Hair follicle dermal papilla cell (primary cell): Measurements from ENCODE around the gene WDR13. TPM values are rescaled to one million over a fixed set of nuclear protein-coding genes. Genes with fewer than 3 reads are reported as not detected.

Experiments
- small RNA-seq: library from RNA; depleted of rRNA; stranded (forward); fragments of <200 nt; gene quantifications from one replicate; pipeline ENCODE3, GENCODE V24; 2012
- total RNA-seq: library from RNA; depleted of rRNA; stranded (reverse); fragments of >200 nt; gene quantifications from 2 replicates; pipeline ENCODE4 v1.2.3, GENCODE V29; 2012

Gene WDR13
- total RNA-seq = 100 and 117 TPM in 2 replicates

DNA sequence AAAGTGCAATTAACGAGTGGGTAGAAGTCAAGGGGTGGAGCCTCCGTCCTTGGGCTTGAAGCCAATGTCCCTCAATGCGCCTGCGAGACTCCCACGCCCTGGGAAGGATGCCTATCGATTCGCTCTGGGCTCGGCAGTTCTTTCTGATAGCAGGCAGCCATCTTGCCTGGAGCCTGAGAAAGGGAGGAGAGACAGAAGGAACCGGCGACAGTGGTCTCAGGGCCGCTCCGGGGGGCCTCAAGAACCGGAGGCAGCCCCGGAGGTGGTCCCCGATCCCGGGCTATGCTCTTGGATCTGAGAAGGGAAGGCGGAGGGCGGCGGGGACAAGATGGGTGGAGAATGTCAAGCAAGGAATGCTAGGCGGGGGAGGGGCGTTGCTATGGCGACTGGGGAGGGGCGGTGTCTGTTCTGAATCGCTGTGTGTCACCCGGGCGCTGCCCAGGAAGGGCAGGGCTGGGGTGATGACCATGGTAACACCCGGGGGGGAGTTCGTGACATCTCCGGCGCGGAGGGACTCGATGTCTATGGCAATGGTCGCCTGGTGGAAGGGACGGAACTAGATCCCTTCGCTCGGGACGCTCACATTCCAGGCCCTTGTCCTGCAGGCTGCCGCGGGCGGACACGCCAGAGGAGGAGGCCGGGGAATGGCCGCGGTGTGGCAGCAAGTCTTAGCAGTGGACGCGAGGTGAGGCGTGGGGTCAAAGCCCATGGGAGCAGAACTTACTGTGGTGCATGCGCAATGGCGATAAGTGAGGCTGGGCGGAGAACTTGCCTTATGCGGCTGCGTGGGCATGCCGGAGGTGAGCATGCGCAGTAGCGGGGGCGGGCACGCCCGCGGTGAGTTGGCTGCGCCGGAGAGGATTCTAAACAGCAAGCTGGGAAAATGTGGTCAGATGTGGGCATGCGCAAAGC, at the start of gene WDR13:
WDR13 (plus strand) TSS at position 140 of the 912 bp plus-strand sequence; CDS start at position 645, 505 bp downstream.

GRCh38 chrX:48574270-48575266, 22.7 kb upstream of the WDR13 start, which contains the start of gene RBM3:
RBM3 (plus strand) TSS chrX:48574484; CDS start chrX:48575181, 697 bp downstream.

Small RNA genes within 50 kb of the gene (small RNA-seq; reads per million reads assigned to genes)
- gene MRPL32P1 = not detected

Other genes with a start within 250 kb of the WDR13 start
- not detected in 2 replicates for gene SSX3, start 240.8 kb upstream of the WDR13 start, total RNA-seq
- not detected in 2 replicates for gene SSX4, start 214.0 kb upstream of the WDR13 start, total RNA-seq
- gene SSX4B, start 185.5 kb upstream of the WDR13 start, total RNA-seq = not detected in 2 replicates
- 34.4 and 38.5 TPM in 2 replicates for gene SLC38A5, start 127.2 kb upstream of the WDR13 start, total RNA-seq
- gene FTSJ1, start 121.3 kb upstream of the WDR13 start, total RNA-seq = 76.1 and 84.4 TPM in 2 replicates
- 9.7 and 10.9 TPM in 2 replicates for gene PORCN, start 88.5 kb upstream of the WDR13 start, total RNA-seq
- gene EBP, start 75.7 kb upstream of the WDR13 start, total RNA-seq = 41.7 and 53.4 TPM in 2 replicates
- 12.0 and 15.1 TPM in 2 replicates for gene TBC1D25, start 57.8 kb upstream of the WDR13 start, total RNA-seq
- gene RBM3, start 23.0 kb upstream of the WDR13 start, total RNA-seq = 367 and 474 TPM in 2 replicates
- gene WAS, start 86.3 kb downstream of the WDR13 start, total RNA-seq = 0.36 TPM in 1 of 2 replicates, not detected in the other
- gene SUV39H1, start 99.2 kb downstream of the WDR13 start, total RNA-seq = 2.7 and 3.2 TPM in 2 replicates
- gene GLOD5, start 164.3 kb downstream of the WDR13 start, total RNA-seq = not detected in 2 replicates
- not detected in 2 replicates for gene GATA1, start 189.1 kb downstream of the WDR13 start, total RNA-seq
- 44.3 and 49.5 TPM in 2 replicates for gene HDAC6, start 204.6 kb downstream of the WDR13 start, total RNA-seq
- 0.36 TPM in 1 of 2 replicates, not detected in the other for gene ERAS, start 229.0 kb downstream of the WDR13 start, total RNA-seq
- gene PCSK1N, start 238.1 kb downstream of the WDR13 start, total RNA-seq = 0.49 and 0.65 TPM in 2 replicates